Upper lobe of left lung (tissue), 4 donors: ENCODE results near the gene MAP10.

Source experiments
- POLR2AphosphoS5 ChIP-seq, 2 donors: sonication (generic); formaldehyde crosslinking; IDR thresholded peaks; one replicate each; pipeline ENCODE4 v1.5.1; 2017; ENCODE audit warnings: antibody characterized with exemption in 2 of 2
- TF ChIP-seq, protein P1 (sequence below), 6 experiments: fragments of 450-650 bp in 4 of 6; fragments of 200-600 bp in 2 of 6; sonication (generic) in 2 of 6; IDR thresholded peaks; one replicate each; pipeline ENCODE4 v1.5.1; 2016 to 2019; ENCODE audit warnings: antibody characterized with exemption in 6 of 6

DNA sequence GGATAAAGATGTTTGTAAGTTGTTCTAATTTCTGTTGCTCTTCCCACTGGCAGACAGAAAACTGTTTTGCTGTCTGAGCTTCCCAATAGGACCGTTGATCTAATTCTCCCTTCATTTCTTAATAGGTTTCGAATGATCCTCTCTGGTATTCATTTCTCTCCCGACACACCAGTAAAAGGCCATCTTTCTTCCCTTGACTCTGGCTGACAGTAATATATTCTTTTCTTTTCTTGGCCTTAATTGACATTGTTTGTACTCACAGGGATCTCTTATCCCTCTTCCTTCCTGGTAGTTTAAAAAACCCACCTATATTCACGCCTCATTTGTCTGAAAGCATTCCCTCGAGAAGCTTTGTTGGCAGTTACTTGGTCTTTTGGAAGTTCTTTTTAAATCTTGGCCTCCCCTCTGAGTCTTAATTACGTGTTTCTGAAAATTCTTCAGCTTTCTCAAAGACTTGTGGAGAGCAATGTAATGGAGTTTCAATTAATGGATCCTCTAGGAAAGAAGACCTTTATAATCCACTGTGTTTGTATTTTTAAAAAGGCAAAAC is 40.3 kb downstream of the MAP10 start:
- no peak for TF ChIP-seq POLR2AphosphoS5 (IDR thresholded peaks at IDR 0.05)
- TF ChIP-seq, protein P1, sequence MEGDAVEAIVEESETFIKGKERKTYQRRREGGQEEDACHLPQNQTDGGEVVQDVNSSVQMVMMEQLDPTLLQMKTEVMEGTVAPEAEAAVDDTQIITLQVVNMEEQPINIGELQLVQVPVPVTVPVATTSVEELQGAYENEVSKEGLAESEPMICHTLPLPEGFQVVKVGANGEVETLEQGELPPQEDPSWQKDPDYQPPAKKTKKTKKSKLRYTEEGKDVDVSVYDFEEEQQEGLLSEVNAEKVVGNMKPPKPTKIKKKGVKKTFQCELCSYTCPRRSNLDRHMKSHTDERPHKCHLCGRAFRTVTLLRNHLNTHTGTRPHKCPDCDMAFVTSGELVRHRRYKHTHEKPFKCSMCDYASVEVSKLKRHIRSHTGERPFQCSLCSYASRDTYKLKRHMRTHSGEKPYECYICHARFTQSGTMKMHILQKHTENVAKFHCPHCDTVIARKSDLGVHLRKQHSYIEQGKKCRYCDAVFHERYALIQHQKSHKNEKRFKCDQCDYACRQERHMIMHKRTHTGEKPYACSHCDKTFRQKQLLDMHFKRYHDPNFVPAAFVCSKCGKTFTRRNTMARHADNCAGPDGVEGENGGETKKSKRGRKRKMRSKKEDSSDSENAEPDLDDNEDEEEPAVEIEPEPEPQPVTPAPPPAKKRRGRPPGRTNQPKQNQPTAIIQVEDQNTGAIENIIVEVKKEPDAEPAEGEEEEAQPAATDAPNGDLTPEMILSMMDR (IDR thresholded peaks at IDR 0.05) = no peak
